DOHH2 (cell line): ENCODE measurements around the gene KCNG2.

ENCODE experiments used
- H3F3A ChIP-seq: fragments of 200-600 bp; sonication (generic), shearing (Covaris generic); 2 replicates; pipeline ENCODE4 v1.6.0; 2016; ENCODE audit warnings: antibody characterized with exemption, mild to moderate bottlenecking; ENCODE audit not compliant: control insufficient read depth, insufficient read depth
- H3K27ac ChIP-seq: fragments of 200-600 bp; sonication (generic); 2 replicates; pipeline ENCODE4 v1.5.1; 2014; ENCODE audit warnings: low read depth, mild to moderate bottlenecking, low read length, moderate library complexity
- H3K27me3 ChIP-seq: fragments of 200-600 bp; sonication (generic); 2 replicates; pipeline ENCODE4 v1.6.1; 2014; ENCODE audit warnings: mild to moderate bottlenecking, low read length, mixed read lengths; ENCODE audit not compliant: control insufficient read depth
- H3K36me3 ChIP-seq: fragments of 200-600 bp; sonication (generic); 2 replicates; pipeline ENCODE4 v1.6.1; 2014; ENCODE audit warnings: mild to moderate bottlenecking, low read length, moderate library complexity, mixed read lengths; ENCODE audit not compliant: control insufficient read depth
- H3K4me1 ChIP-seq: fragments of 200-600 bp; sonication (generic); 2 replicates; pipeline ENCODE4 v1.6.1; 2014; ENCODE audit warnings: mild to moderate bottlenecking, low read length, mixed read lengths; ENCODE audit not compliant: control insufficient read depth
- H3K4me2 ChIP-seq: fragments of 200-600 bp; sonication (generic); 2 replicates; pipeline ENCODE4 v1.6.0; 2014; ENCODE audit warnings: mild to moderate bottlenecking, low read length, moderate library complexity
- H3K4me3 ChIP-seq: fragments of 200-600 bp; sonication (generic); 2 replicates; pipeline ENCODE4 v1.5.1; 2014; ENCODE audit warnings: mild to moderate bottlenecking, low read length, mixed read lengths
- H3K79me2 ChIP-seq: fragments of 200-600 bp; sonication (generic); 2 replicates; pipeline ENCODE4 v1.6.1; 2014; ENCODE audit warnings: mild to moderate bottlenecking, low read length, mixed read lengths; ENCODE audit not compliant: control insufficient read depth
- H3K9me2 ChIP-seq: fragments of 200-600 bp; sonication (generic); replicated peaks from 2 replicates; pipeline ENCODE4 v1.6.1; 2014; ENCODE audit warnings: mild to moderate bottlenecking, low read length, mixed read lengths; ENCODE audit not compliant: control insufficient read depth
- H3K9me3 ChIP-seq: fragments of 200-600 bp; sonication (generic); 2 replicates; pipeline ENCODE4 v1.6.1; 2014; ENCODE audit warnings: antibody characterized with exemption, low read length, mixed read lengths; ENCODE audit not compliant: control insufficient read depth, insufficient read depth
- H4K20me1 ChIP-seq: fragments of 200-600 bp; sonication (generic); 2 replicates; pipeline ENCODE4 v1.6.0; 2014; ENCODE audit warnings: low read depth, mild to moderate bottlenecking, antibody characterized with exemption, low read length, moderate library complexity; ENCODE audit not compliant: control insufficient read depth, insufficient read depth
- CTCF ChIP-seq: fragments of 200-600 bp; sonication (generic); IDR thresholded peaks from one replicate; pipeline ENCODE4 v1.5.1; 2014; ENCODE audit warnings: antibody characterized with exemption, mild to moderate bottlenecking, low read depth, low read length; ENCODE audit not compliant: poor library complexity, severe bottlenecking
- EZH2phosphoT487 ChIP-seq: fragments of 200-600 bp; sonication (generic); IDR thresholded peaks from 2 replicates; pipeline ENCODE4 v1.6.1; 2017; ENCODE audit warnings: borderline replicate concordance, mild to moderate bottlenecking, antibody characterized with exemption, low read length, moderate library complexity, mixed read lengths

KCNG2 gene

GRCh38 chr18:79883461-79884293 lies 85.9 kb downstream of the KCNG2 start:
- Histone ChIP-seq H3K27me3 (no peaks in the 10 kb centered on the region), H4K20me1 (no peaks in the 10 kb centered on the region), H3K4me2 (no peak overlapping the region), H3K4me1 (no peaks in the 10 kb centered on the region), H3K4me3 (no peak overlapping the region), H3K79me2 (no peaks in the 10 kb centered on the region), H3K9me3 (peaks cover 18% of the 10 kb centered on the region; the same call in 1 of the 2 replicates), H3K9me2 (no peaks in the 10 kb centered on the region), H3K36me3 (no peaks in the 10 kb centered on the region), H3F3A (no peaks in the 10 kb centered on the region), H3K27ac (no peak overlapping the region)
- TF ChIP-seq CTCF (no peak), EZH2phosphoT487 (no peak)

GRCh38 chr18:79884294-79884962 lies 86.7 kb downstream of the KCNG2 start:
- peaks cover 21% of the 10 kb centered on the region for H3K9me3 ChIP-seq
- H3K27me3 ChIP-seq: no peaks in the 10 kb centered on the region
- H3K27ac ChIP-seq: no peak overlapping the region
- H3K36me3 ChIP-seq: no peaks in the 10 kb centered on the region
- H3K4me2 ChIP-seq: no peak overlapping the region
- no peaks in the 10 kb centered on the region for H3K9me2 ChIP-seq
- H4K20me1 ChIP-seq: no peaks in the 10 kb centered on the region
- no peaks in the 10 kb centered on the region for H3K4me1 ChIP-seq
- TF ChIP-seq CTCF: no peak
- no peak overlapping the region for H3K4me3 ChIP-seq
- H3K79me2 ChIP-seq: no peaks in the 10 kb centered on the region
- H3F3A ChIP-seq: no peaks in the 10 kb centered on the region

GRCh38 chr18:79884963-79885728 lies 87.4 kb downstream of the KCNG2 start:
- no peaks in the 10 kb centered on the region for H4K20me1 ChIP-seq
- H3K36me3 ChIP-seq: no peaks in the 10 kb centered on the region
- TF ChIP-seq CTCF (no peak), EZH2phosphoT487 (no peak)
- H3K9me2 ChIP-seq: no peaks in the 10 kb centered on the region
- no peak overlapping the region for H3K27ac ChIP-seq
- no peak overlapping the region for H3K4me2 ChIP-seq
- H3F3A ChIP-seq: no peaks in the 10 kb centered on the region
- no peaks in the 10 kb centered on the region for H3K79me2 ChIP-seq
- no peak overlapping the region for H3K4me3 ChIP-seq
- no peaks in the 10 kb centered on the region for H3K4me1 ChIP-seq
- peaks cover 21% of the 10 kb centered on the region for H3K9me3 ChIP-seq
- H3K27me3 ChIP-seq: no peaks in the 10 kb centered on the region
